ENCODE measurements around the gene HOXC9. TPM values are rescaled to one million over a fixed set of nuclear protein-coding genes. Genes with fewer than 3 reads are reported as not detected.

HOXC9 gene
- total RNA-seq, 2 donors from 2014 or later = not detected

GRCh38 chr12:54014377-54015017 is 14.5 kb downstream of the HOXC9 start:
- H3K27ac Mint-ChIP-seq = no peak overlapping the region
- H3K36me3 Mint-ChIP-seq (ENCODE audit: low read depth) = peaks cover 7% of the 10 kb centered on the region
- H3K4me3 Mint-ChIP-seq = no peak overlapping the region
- peaks cover 61% of the 10 kb centered on the region for H3K27me3 Mint-ChIP-seq
- peaks cover 15% of the 10 kb centered on the region for H3K4me1 Mint-ChIP-seq
- no peak for ATAC-seq (replicated peaks)
- H3K9me3 Mint-ChIP-seq = no peaks in the 10 kb centered on the region

GRCh38 chr12:54015018-54015931 is 15.3 kb downstream of the HOXC9 start:
- Mint-ChIP-seq H3K9me3 (no peaks in the 10 kb centered on the region), H3K27me3 (peaks cover 61% of the 10 kb centered on the region), H3K4me3 (no peak overlapping the region), H3K36me3 (ENCODE audit: low read depth) (peaks cover 7% of the 10 kb centered on the region), H3K4me1 (peaks cover 15% of the 10 kb centered on the region), H3K27ac (no peak overlapping the region)
- no peak for ATAC-seq (replicated peaks)

GRCh38 chr12:54016051-54016450 is 16.1 kb downstream of the HOXC9 start:
- no peak for ATAC-seq (replicated peaks)
- Mint-ChIP-seq H3K4me3 (no peak overlapping the region), H3K27ac (no peak overlapping the region), H3K27me3 (peaks cover 54% of the 10 kb centered on the region), H3K36me3 (ENCODE audit: low read depth) (peaks cover 7% of the 10 kb centered on the region), H3K9me3 (no peaks in the 10 kb centered on the region), H3K4me1 (peaks cover 12% of the 10 kb centered on the region)

- H3K4me3 Mint-ChIP-seq = no peak overlapping the region
Measured at GRCh38 chr12:54016478-54016964, 16.6 kb downstream of the HOXC9 start.

GRCh38 chr12:54017027-54017788 is 17.2 kb downstream of the HOXC9 start:
- peak; percentile 53 for ATAC-seq (replicated peaks)
- no peaks in the 10 kb centered on the region for H3K9me3 Mint-ChIP-seq
- H3K27ac Mint-ChIP-seq = peak overlapping the region; percentile 56
- peaks cover 53% of the 10 kb centered on the region for H3K27me3 Mint-ChIP-seq
- peaks cover 7% of the 10 kb centered on the region for H3K36me3 Mint-ChIP-seq (ENCODE audit: low read depth)
- H3K4me1 Mint-ChIP-seq = peaks cover 6% of the 10 kb centered on the region
- H3K4me3 Mint-ChIP-seq = peak overlapping the region; percentile 76

More at GRCh38 chr12:54016478-54016964, 16.6 kb downstream of the HOXC9 start:
- Mint-ChIP-seq H3K36me3 (ENCODE audit: low read depth) (peaks cover 7% of the 10 kb centered on the region), H3K27ac (no peak overlapping the region), H3K27me3 (peaks cover 53% of the 10 kb centered on the region), H3K4me1 (peaks cover 8% of the 10 kb centered on the region), H3K9me3 (no peaks in the 10 kb centered on the region)
- ATAC-seq (replicated peaks) = no peak

- H3K27ac Mint-ChIP-seq = peak overlapping the region; percentile 56
- H3K9me3 Mint-ChIP-seq = no peaks in the 10 kb centered on the region
Measured at GRCh38 chr12:54017878-54018467, 18.0 kb downstream of the HOXC9 start.

GRCh38 chr12:54018468-54018984 is 18.6 kb downstream of the HOXC9 start:
- Mint-ChIP-seq H3K4me3 (peak overlapping the region; percentile 76), H3K27me3 (peaks cover 53% of the 10 kb centered on the region), H3K9me3 (no peaks in the 10 kb centered on the region), H3K36me3 (ENCODE audit: low read depth) (peaks cover 7% of the 10 kb centered on the region), H3K27ac (no peak overlapping the region), H3K4me1 (peaks cover 6% of the 10 kb centered on the region)
- no peak for ATAC-seq (replicated peaks)

More at GRCh38 chr12:54017878-54018467, 18.0 kb downstream of the HOXC9 start:
- Mint-ChIP-seq H3K27me3 (peaks cover 53% of the 10 kb centered on the region), H3K36me3 (ENCODE audit: low read depth) (peaks cover 7% of the 10 kb centered on the region), H3K4me1 (peaks cover 6% of the 10 kb centered on the region), H3K4me3 (peak overlapping the region; percentile 76)
- ATAC-seq (replicated peaks) = peak; percentile 87

GRCh38 chr12:54019091-54019811 is 19.3 kb downstream of the HOXC9 start:
- peaks cover 59% of the 10 kb centered on the region for H3K27me3 Mint-ChIP-seq
- no peaks in the 10 kb centered on the region for H3K9me3 Mint-ChIP-seq
- H3K4me1 Mint-ChIP-seq = peaks cover 6% of the 10 kb centered on the region
- no peak overlapping the region for H3K4me3 Mint-ChIP-seq
- ATAC-seq (replicated peaks) = no peak
- H3K27ac Mint-ChIP-seq = no peak overlapping the region
- peaks cover 7% of the 10 kb centered on the region for H3K36me3 Mint-ChIP-seq (ENCODE audit: low read depth)

GRCh38 chr12:54019924-54020590 is 20.1 kb downstream of the HOXC9 start:
- peaks cover 53% of the 10 kb centered on the region for H3K27me3 Mint-ChIP-seq
- H3K9me3 Mint-ChIP-seq = no peaks in the 10 kb centered on the region
- H3K27ac Mint-ChIP-seq = no peak overlapping the region
- peaks cover 3% of the 10 kb centered on the region for H3K36me3 Mint-ChIP-seq (ENCODE audit: low read depth)
- H3K4me3 Mint-ChIP-seq = no peak overlapping the region
- H3K4me1 Mint-ChIP-seq = peaks cover 6% of the 10 kb centered on the region
- ATAC-seq (replicated peaks) = no peak

GRCh38 chr12:54020591-54021405 is 20.8 kb downstream of the HOXC9 start:
- no peak overlapping the region for H3K27ac Mint-ChIP-seq
- no peaks in the 10 kb centered on the region for H3K36me3 Mint-ChIP-seq (ENCODE audit: low read depth)
- H3K4me3 Mint-ChIP-seq = no peak overlapping the region
- no peak for ATAC-seq (replicated peaks)
- H3K9me3 Mint-ChIP-seq = no peaks in the 10 kb centered on the region
- peaks cover 50% of the 10 kb centered on the region for H3K27me3 Mint-ChIP-seq
- peaks cover 6% of the 10 kb centered on the region for H3K4me1 Mint-ChIP-seq

GRCh38 chr12:54021432-54022013 is 21.6 kb downstream of the HOXC9 start:
- no peak for ATAC-seq (replicated peaks)
- no peak overlapping the region for H3K4me3 Mint-ChIP-seq

More at GRCh38 chr12:54021432-54022013, 21.6 kb downstream of the HOXC9 start:
- no peak overlapping the region for H3K27ac Mint-ChIP-seq
- no peaks in the 10 kb centered on the region for H3K36me3 Mint-ChIP-seq (ENCODE audit: low read depth)
- no peaks in the 10 kb centered on the region for H3K9me3 Mint-ChIP-seq
- peaks cover 55% of the 10 kb centered on the region for H3K27me3 Mint-ChIP-seq
- H3K4me1 Mint-ChIP-seq = peaks cover 6% of the 10 kb centered on the region

All from activated T-helper 17 cell treated with anti-CD3 and anti-CD28 coated beads, Interleukin-2, amount 50 U/mL, for 72 hours (primary cell).